Endothelial cell of umbilical vein (primary cell): ENCODE results near the gene CCDC39.

Experiments used
- EZH2 ChIP-seq: IDR thresholded peaks from 2 replicates; pipeline ENCODE4 v1.6.1; 2012; ENCODE audit warnings: borderline replicate concordance, low read depth, mild to moderate bottlenecking, moderate library complexity, low read length, inconsistent platforms; ENCODE audit not compliant: severe bottlenecking
- FOS ChIP-seq: IDR thresholded peaks from 2 replicates; pipeline ENCODE4 v1.6.1; 2011; ENCODE audit warnings: mild to moderate bottlenecking, low read length, moderate library complexity, borderline replicate concordance; ENCODE audit not compliant: insufficient read depth
- JUN ChIP-seq: IDR thresholded peaks from 2 replicates; pipeline ENCODE4 v1.6.1; 2011; ENCODE audit warnings: borderline replicate concordance, low read depth; ENCODE audit not compliant: insufficient read length, insufficient read depth
- POLR2A ChIP-seq: IDR thresholded peaks from 2 replicates; pipeline ENCODE4 v1.6.1; 2012; ENCODE audit warnings: low read depth, mild to moderate bottlenecking, control low read depth, low read length
- POLR2AphosphoS5 ChIP-seq: IDR thresholded peaks from 2 replicates; pipeline ENCODE4 v1.6.1; 2012; ENCODE audit warnings: low read depth, mild to moderate bottlenecking, control low read depth, low read length, moderate library complexity; ENCODE audit not compliant: insufficient read depth
- TF ChIP-seq, protein P1 (sequence below), 2 donors: IDR thresholded peaks; 1 replicate in 1 of 2; 2 replicates in 1 of 2; pipeline ENCODE4 v1.5.1; 2011; ENCODE audit warnings: low read length in 2 of 2, mild to moderate bottlenecking in 2 of 2, moderate library complexity in 2 of 2, control low read depth in 1 of 2, inconsistent platforms in 1 of 2, low read depth in 1 of 2; ENCODE audit not compliant: insufficient read depth in 1 of 2; ENCODE audit errors: extremely low read depth in 1 of 2
- TF ChIP-seq, protein P2 (sequence below): IDR thresholded peaks from 2 replicates; pipeline ENCODE4 v1.6.1; 2011; ENCODE audit not compliant: insufficient read depth, insufficient read length

DNA sequence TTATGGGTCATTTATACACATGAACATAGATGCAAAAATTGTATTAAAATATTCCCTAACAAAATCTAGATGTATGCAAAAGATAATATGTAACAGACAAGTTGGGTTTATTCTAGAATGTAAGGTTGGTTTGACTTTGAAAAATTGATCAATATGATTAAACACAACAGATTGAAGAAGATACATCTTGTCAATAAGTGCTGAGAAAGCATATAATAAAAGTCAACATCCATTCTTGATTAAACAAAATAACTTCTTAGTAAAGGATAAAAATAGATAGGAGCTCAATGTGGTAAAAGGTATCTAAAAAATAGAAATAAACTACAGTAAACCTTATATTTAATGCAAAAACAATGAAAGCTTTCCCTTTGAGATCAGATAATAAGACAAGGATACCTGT lies 38.3 kb downstream of the CCDC39 start:
- TF ChIP-seq, protein P1, sequence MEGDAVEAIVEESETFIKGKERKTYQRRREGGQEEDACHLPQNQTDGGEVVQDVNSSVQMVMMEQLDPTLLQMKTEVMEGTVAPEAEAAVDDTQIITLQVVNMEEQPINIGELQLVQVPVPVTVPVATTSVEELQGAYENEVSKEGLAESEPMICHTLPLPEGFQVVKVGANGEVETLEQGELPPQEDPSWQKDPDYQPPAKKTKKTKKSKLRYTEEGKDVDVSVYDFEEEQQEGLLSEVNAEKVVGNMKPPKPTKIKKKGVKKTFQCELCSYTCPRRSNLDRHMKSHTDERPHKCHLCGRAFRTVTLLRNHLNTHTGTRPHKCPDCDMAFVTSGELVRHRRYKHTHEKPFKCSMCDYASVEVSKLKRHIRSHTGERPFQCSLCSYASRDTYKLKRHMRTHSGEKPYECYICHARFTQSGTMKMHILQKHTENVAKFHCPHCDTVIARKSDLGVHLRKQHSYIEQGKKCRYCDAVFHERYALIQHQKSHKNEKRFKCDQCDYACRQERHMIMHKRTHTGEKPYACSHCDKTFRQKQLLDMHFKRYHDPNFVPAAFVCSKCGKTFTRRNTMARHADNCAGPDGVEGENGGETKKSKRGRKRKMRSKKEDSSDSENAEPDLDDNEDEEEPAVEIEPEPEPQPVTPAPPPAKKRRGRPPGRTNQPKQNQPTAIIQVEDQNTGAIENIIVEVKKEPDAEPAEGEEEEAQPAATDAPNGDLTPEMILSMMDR (IDR thresholded peaks at IDR 0.05; ENCODE audit: extremely low read depth in 1 of 2, insufficient read depth in 1 of 2, low read depth in 1 of 2, low read length in 2 of 2): no peak
- TF ChIP-seq POLR2AphosphoS5 (no peak), POLR2A (no peak), FOS (no peak), EZH2 (no peak), JUN (no peak)
- TF ChIP-seq, protein P2, sequence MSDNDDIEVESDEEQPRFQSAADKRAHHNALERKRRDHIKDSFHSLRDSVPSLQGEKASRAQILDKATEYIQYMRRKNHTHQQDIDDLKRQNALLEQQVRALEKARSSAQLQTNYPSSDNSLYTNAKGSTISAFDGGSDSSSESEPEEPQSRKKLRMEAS: no peak
